PC-9 (cell line): ENCODE measurements around the gene SOX1. TPM values are rescaled to one million over a fixed set of nuclear protein-coding genes. Genes with fewer than 3 reads are reported as not detected.

ENCODE experiments used
- BruUV-seq: library from RNA; stranded (reverse); fragments of 400-500 nt; replicated peaks from 2 replicates; lab custom pipeline; 2021; lab: Mats Ljungman, UMichigan
- CTCF ChIA-PET: fragments of 300-600 bp; sonication (Branson Sonifier 250); formaldehyde crosslinking; loops from one replicate; lab custom pipeline; 2022; ENCODE audit warnings: antibody characterized with exemption; lab: Charles Lee
- POLR2A ChIA-PET: fragments of 300-600 bp; sonication (Branson Sonifier 250); formaldehyde crosslinking; loops from one replicate; lab custom pipeline; 2022; ENCODE audit warnings: antibody characterized with exemption; ENCODE audit not compliant: unreplicated experiment; lab: Charles Lee
- DNase-seq, 2 experiments: peaks; one replicate each; pipeline versions ENCODE4 v3.0.0 to v3.0.0-alpha.2; 2015 to 2022; ENCODE audit warnings: mixed read lengths in 1 of 2
- H2AFZ ChIP-seq: fragments of 200-600 bp; sonication (generic); 2 replicates; pipeline ENCODE4 v1.8.1; 2017; ENCODE audit warnings: antibody characterized with exemption
- H3F3A ChIP-seq: fragments of 200-600 bp; sonication (generic); 2 replicates; pipeline ENCODE4 v1.8.1; 2017; ENCODE audit warnings: antibody characterized with exemption, mild to moderate bottlenecking, low read depth; ENCODE audit not compliant: insufficient read depth
- H3K27ac ChIP-seq: fragments of 200-600 bp; sonication (generic); 2 replicates; pipeline ENCODE4 v1.6.1; 2016; ENCODE audit warnings: mixed run types
- H3K27me3 ChIP-seq: fragments of 200-600 bp; sonication (generic); 2 replicates; pipeline ENCODE4 v1.6.1; 2016; ENCODE audit warnings: low read depth, mixed run types; ENCODE audit not compliant: insufficient read depth
- H3K36me3 ChIP-seq: fragments of 200-600 bp; sonication (generic); 2 replicates; pipeline ENCODE4 v1.6.1; 2016; ENCODE audit warnings: low read depth, mixed run types
- H3K4me1 ChIP-seq: fragments of 200-600 bp; sonication (generic); replicated peaks from 2 replicates; pipeline ENCODE4 v1.6.1; 2016; ENCODE audit warnings: mixed run types; ENCODE audit not compliant: insufficient read depth
- H3K4me2 ChIP-seq: fragments of 200-600 bp; sonication (generic); 2 replicates; pipeline ENCODE4 v1.6.1; 2017; ENCODE audit warnings: mixed run types
- H3K4me3 ChIP-seq: fragments of 200-600 bp; sonication (generic); 2 replicates; pipeline ENCODE4 v1.6.1; 2016; ENCODE audit warnings: mixed run types
- H3K79me2 ChIP-seq: fragments of 200-600 bp; sonication (generic); 2 replicates; pipeline ENCODE4 v1.6.1; 2017; ENCODE audit warnings: low read depth, mixed run types
- H3K9me2 ChIP-seq: fragments of 200-600 bp; sonication (generic); 2 replicates; pipeline ENCODE4 v1.8.1; 2017; ENCODE audit warnings: mild to moderate bottlenecking; ENCODE audit not compliant: insufficient read depth
- H3K9me3 ChIP-seq: fragments of 200-600 bp; sonication (generic); 2 replicates; pipeline ENCODE4 v1.8.1; 2016; ENCODE audit warnings: low read depth; ENCODE audit not compliant: insufficient read depth
- H4K20me1 ChIP-seq: fragments of 200-600 bp; sonication (generic); 2 replicates; pipeline ENCODE4 v1.8.1; 2017; ENCODE audit not compliant: insufficient read depth
- CTCF ChIP-seq: fragments of 200-600 bp; sonication (generic); conservative IDR thresholded peaks from 2 replicates; pipeline ENCODE4 v1.6.1; 2017; ENCODE audit warnings: mixed run types, antibody characterized with exemption, mild to moderate bottlenecking, moderate library complexity
- EZH2 ChIP-seq: fragments of 200-600 bp; sonication (generic); IDR thresholded peaks from 2 replicates; pipeline ENCODE4 v1.8.0; 2017; ENCODE audit warnings: antibody characterized with exemption, low read depth
- intact Hi-C: fragments of 100-400 bp; cut with micrococcal nuclease; formaldehyde crosslinking; loops from one replicate; pipeline ENCODE4 v1.10.0; 2022; ENCODE audit not compliant: unreplicated experiment
- total RNA-seq: library from RNA; stranded (reverse); gene quantifications from 2 replicates; pipeline ENCODE4 v1.2.3, GENCODE V29; 2021

SOX1 gene
- total RNA-seq, 1 experiment from 2014 or later, result not detected

GRCh38 chr13:112116187-112116950, 49.4 kb downstream of the SOX1 start:
- Histone ChIP-seq H2AFZ (no peak overlapping the region), H3K4me3 (no peak overlapping the region), H3K79me2 (no peaks in the 10 kb centered on the region), H3K9me3 (no peaks in the 10 kb centered on the region), H3K27me3 (peaks cover 100% of the 10 kb centered on the region), H4K20me1 (no peaks in the 10 kb centered on the region), H3K4me2 (no peak overlapping the region), H3K36me3 (no peaks in the 10 kb centered on the region), H3K27ac (no peak overlapping the region), H3K4me1 (no peaks in the 10 kb centered on the region), H3F3A (no peaks in the 10 kb centered on the region), H3K9me2 (no peaks in the 10 kb centered on the region)
- DNase-seq, result no peak
- ChIA-PET POLR2A (no interaction called here), CTCF (no interaction called here)
- intact Hi-C loops, result no loop called here
- BruUV-seq, result no TSS peak
- TF ChIP-seq EZH2 (no peak), CTCF (no peak)

GRCh38 chr13:112117258-112117954, 50.5 kb downstream of the SOX1 start:
- H3K27me3 ChIP-seq, result peaks cover 100% of the 10 kb centered on the region
- ChIA-PET CTCF (no interaction called here), POLR2A (no interaction called here)
- BruUV-seq, result no TSS peak
- no peaks in the 10 kb centered on the region for H3K9me3 ChIP-seq
- no peak overlapping the region for H3K4me3 ChIP-seq
- intact Hi-C loops, result no loop called here
- DNase-seq, result no peak
- no peaks in the 10 kb centered on the region for H3K36me3 ChIP-seq
- TF ChIP-seq CTCF (no peak), EZH2 (no peak)
- no peak overlapping the region for H3K27ac ChIP-seq
- no peaks in the 10 kb centered on the region for H3F3A ChIP-seq
- H3K79me2 ChIP-seq, result no peaks in the 10 kb centered on the region
- no peaks in the 10 kb centered on the region for H3K9me2 ChIP-seq
- no peak overlapping the region for H2AFZ ChIP-seq
- no peaks in the 10 kb centered on the region for H4K20me1 ChIP-seq
- no peaks in the 10 kb centered on the region for H3K4me1 ChIP-seq
- no peak overlapping the region for H3K4me2 ChIP-seq

GRCh38 chr13:112117955-112118302, 51.0 kb downstream of the SOX1 start:
- Histone ChIP-seq H3K27me3 (peaks cover 100% of the 10 kb centered on the region), H3K4me2 (no peak overlapping the region), H3K79me2 (no peaks in the 10 kb centered on the region), H3K9me3 (no peaks in the 10 kb centered on the region), H3K4me3 (no peak overlapping the region), H3K4me1 (no peaks in the 10 kb centered on the region), H3F3A (no peaks in the 10 kb centered on the region), H4K20me1 (peaks cover under 1% of the 10 kb centered on the region; the same call in 1 of the 2 replicates), H3K36me3 (no peaks in the 10 kb centered on the region), H3K27ac (no peak overlapping the region), H2AFZ (no peak overlapping the region), H3K9me2 (no peaks in the 10 kb centered on the region)
- TF ChIP-seq EZH2, result no peak
- TF ChIP-seq CTCF, result no peak
- POLR2A ChIA-PET, result no interaction called here
- no peak for DNase-seq
- CTCF ChIA-PET, result no interaction called here
- intact Hi-C loops, result no loop called here
- no TSS peak for BruUV-seq
